NOMO-1 treated with dmso at 0.1 percent for 144 hours (cell line): ENCODE results near the gene PLCD1.
"Not testable (repeated sequence)": the region's sequence is repeated elsewhere in the genome, so short reads cannot be mapped to it uniquely, and the experiment has no call there.

Experiments used
- DNase-seq: peaks from one replicate; lab custom pipeline; 2025; ENCODE audit not compliant: unreplicated experiment; lab: John Stamatoyannopoulos, UW

The PLCD1 gene

DNA sequence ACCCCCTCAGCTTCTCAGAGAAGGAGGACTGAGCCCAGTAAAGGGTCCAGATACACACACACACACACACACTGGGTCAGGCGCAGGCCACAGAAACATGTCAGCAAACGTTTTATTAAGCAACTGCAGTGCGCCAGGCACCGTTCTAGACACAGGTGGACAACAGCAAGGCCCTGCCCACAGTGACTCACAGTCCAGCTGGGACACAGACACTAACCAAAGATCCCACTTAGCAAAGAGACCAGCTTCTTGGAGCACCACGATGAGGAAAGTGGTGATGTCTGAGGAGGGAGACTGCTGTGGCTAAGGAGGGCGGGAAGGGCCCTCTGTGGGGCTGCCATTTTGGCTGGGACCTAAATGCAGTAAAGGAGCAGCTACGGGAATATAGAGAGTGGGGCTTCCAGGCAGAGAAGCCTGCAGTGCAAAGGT is 41.7 kb downstream of the PLCD1 start:
- DNase-seq = no peak

- DNase-seq = no peak
These were observed 42.1 kb downstream of the PLCD1 start for GRCh38 chr3:37987315-37987697.

GRCh38 chr3:37986479-37987314 is 42.7 kb downstream of the PLCD1 start:
- no peak for DNase-seq

DNA sequence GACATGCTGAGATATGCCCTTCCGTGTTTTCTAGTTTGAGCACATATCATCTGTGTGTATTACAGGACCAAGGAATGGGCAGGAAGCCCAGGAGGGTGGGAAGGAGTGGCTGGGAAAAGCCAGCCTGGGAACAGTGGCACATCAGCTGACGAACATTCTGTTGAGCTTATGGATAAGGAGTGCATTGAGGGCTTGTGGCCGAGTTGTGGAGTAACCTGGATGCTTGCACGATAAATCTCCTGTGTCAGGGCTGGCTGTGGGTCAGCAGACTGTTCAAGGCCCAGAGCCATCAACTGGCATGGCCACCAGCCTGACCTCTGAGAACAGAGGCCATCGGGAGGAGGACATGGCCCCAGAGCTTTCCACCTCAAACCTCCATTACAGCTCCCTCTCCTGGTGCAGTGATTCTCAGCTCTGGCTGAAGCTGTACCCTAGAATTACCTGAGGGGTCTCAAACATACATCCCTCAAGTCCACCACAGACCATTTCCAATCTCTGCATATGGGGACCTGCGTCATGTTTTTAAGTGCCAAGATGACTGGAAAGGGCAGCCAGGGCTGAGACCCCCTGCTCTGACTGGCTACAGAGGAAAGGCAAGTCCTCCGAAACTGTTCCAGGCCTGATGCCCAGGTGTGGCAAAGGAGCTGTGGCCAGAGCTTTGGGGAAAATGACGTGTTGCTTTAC is 43.7 kb downstream of the PLCD1 start:
- no peak for DNase-seq

DNA sequence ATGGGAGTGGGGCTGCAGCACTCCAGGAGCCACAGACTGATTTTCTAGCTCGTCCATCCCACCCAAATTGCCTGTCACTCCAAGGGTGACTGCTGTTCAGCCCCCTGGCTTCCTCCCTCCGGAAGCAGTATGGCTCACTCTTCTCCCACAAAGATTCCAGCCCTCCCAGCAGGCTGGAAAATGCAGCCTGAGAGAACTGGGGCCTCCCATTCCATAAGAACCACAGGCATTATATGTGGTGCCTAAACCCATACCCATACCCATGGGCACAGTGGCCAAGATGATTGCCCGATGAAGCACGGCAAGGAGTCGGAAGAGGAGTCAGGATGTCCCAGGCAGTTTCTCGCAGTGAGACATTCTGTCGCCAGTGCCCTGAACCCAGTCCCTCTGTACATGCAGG is 44.8 kb downstream of the PLCD1 start:
- no peak for DNase-seq

GRCh38 chr3:37984051-37984450 is 45.4 kb downstream of the PLCD1 start:
- DNase-seq = no peak

DNA sequence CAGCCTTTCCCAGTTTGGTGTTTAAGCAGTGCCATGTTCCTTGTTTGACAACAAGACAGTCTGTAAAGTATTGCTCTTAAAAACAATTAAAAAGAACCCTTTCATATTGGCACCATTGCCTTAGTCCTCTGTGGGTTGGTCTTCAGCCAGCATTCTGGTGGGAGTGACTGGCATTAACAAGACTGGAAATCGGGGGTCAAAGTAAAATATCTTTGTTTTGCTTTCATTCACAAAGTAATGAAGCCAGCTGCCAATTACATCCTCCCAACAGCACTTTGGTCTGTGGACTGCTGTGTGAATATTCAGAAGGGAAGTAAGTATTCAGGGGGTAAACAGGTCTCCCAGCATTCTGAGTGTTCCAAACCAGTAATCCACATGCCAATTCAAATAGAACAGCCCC is 47.1 kb downstream of the PLCD1 start:
- no peak for DNase-seq

- no peak for DNase-seq
These were observed 48.1 kb downstream of the PLCD1 start for GRCh38 chr3:37981348-37981664.

- no peak for DNase-seq
These were observed 48.7 kb downstream of the PLCD1 start for GRCh38 chr3:37980462-37981347.

- DNase-seq = peak; percentile 85
These were observed 49.6 kb downstream of the PLCD1 start for GRCh38 chr3:37979541-37980461.

DNA sequence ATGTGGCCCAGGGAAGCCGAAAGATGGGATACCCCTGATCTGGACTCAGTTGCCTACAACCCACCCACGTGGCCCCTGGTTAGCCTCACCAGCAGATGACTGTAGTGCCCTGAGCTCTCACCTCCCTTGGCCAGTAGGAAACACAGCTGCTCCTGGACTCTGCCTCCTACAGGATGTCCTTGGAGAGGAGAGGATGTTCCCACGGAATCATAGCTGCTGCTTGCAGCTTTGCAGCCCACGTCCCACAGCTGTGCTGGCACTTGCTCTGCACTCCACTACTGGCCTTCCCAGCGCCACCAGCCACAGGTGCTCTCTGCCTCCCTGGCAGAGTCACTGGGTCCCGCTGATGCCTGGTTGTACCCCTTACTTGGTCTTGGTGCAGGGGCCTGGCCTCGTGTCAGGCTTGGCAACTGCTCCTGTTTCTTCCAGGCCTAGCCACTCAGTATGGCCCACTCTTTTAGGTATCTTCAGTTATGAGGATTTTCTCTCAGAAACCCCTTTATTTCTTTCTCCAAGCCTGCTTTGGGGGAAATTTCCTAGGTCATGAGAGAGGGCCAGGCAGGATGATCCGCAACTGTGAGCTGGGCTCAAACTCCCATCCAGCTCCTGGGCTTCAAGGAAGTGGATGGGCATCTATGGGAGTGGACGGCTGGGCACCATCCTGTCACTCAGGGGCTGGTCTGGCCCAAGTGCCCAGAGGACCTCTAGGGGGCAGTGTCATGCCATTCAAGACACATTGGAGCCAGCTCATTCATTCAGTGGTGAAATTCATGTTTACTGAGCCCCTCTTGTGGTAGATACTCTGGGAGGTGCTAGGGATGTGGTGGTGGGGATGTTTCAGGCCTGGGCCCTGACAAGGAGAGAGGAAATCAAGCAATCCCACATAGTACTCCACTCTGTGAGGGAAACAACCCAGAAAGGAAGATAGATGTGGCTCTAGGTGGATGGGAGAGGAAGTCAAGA is 55.0 kb downstream of the PLCD1 start:
- DNase-seq = no peak

DNA sequence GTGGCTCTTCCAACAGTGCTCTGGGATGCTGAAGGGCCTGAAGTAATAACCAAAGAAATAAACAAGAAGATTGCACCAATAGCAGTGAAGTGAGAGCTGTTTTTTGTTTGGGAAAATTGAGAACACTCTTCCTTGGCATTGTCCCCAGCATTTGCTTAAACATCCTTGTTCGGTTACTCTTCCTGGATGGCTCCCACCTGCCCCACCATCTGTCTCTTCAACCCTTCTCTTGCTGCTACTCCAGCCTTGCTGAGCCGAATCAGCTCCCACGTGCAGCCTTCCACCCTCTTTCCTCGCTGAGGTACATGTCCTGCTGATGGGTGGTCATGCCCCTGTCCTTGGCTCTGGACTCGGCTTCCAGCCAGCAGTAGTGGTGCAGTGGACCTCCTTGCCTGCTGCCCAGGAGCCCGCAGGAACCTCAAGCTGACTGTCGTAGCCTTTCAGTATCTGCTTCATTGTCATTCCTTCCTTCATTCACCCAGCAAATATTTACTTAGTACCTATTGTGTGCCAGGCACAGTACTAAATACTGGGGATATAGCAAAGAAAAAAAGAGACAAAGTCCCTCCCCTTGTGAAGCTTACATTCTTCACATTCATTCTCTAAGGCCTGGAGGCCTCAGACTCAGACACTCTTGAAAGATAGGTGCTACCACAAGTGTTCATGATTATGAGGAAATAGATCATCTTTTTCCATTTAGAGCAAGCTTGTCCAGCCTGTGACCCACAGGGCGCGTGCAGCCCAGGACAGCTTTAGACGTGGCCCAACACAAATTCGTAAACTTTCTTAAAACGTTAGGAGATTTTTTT is 56.0 kb downstream of the PLCD1 start:
- DNase-seq = no peak

DNA sequence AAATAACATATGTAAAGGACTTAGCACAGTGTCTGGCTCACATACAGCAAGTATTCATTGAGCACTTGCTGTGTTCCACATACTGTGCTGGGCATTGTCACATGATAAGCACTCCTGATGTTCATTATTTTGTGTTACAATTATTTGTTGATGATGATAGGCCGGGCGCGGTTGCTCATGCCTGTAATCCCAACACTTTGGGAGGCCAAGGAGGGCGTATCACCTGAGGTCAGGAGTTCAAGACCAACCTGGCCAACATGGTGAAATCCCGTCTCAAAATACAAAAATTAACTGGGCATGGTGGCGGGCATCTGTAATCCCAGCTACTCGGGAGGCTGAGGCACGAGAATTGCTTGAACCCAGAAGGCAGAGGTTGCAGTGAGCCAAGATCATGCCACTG is 57.4 kb downstream of the PLCD1 start:
- DNase-seq = not testable (repeated sequence)

DNA sequence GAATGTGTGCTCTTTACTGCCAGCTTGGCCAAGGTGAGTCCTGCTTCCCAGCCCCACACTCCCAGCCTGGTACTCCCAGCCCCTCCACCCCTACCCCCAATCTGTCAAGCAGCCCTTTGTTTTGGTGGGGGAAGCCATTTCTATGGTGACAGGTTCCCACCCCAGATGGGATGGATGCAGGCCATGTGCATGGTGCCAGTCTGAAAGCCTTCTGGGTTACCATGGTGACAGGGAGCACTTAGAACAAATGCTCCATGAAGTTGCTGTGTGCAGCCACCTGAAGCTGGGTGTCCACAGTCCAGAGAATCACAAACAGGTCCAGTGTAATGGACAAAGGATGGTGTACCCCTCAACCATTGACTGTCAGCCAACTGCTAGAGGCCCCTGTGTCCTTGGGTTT is 58.0 kb downstream of the PLCD1 start:
- DNase-seq = no peak

GRCh38 chr3:37970802-37971201 is 58.6 kb downstream of the PLCD1 start:
- DNase-seq = no peak

DNA sequence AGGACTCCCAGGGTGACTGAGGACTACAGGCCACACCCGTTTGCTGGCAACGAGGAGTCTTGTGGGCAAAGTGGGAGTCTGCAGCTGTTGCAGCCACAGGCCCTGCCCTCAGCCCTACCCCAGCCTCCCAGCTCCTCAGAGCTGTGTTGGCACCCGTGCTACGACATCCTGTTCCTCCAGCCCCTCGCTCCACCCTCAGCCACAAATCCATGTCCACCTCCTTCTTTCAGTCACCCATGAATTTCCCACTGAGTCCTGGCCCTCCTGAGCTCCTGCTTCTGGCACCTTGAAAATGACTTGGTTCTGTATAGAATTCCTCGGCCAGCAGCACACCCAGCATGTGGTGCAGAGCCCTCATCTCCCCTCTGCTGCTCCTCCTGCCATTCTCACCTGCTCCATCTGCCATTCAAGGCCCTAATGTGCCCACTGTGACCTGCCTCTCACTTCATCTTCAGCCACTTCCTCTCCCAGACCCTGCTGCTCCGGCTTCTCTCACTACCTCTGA is 59.8 kb downstream of the PLCD1 start:
- no peak for DNase-seq

- DNase-seq = no peak
These were observed 60.4 kb downstream of the PLCD1 start for GRCh38 chr3:37968813-37969595.

DNA sequence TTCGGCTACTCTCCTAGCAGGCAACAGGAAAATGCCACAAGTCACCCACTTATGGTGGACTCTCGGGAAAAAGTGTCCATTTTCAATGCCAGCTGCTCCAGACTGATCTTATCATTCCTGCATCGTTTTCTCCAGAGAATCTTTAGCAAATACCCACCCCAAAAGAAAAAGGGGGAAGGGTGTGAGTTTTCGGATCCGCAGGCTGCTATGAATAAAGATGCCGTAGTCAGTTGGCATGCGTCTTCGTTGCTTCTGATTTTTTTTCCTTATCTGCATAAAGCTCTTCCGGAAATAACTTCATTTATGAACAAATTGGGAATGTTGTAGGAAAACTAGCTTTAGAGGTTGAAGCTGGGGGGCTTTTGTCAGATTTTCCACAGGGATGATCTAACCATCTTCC is 61.2 kb downstream of the PLCD1 start:
- DNase-seq = no peak
